HCT116 (cell line): ENCODE data around the gene LZTS3. TPM values are rescaled to one million over a fixed set of nuclear protein-coding genes. Genes with fewer than 3 reads are reported as not detected.

Source experiments
- ATAC-seq: fragments of 200-7000 bp; cut with Tn5 transposase; 2 replicates; pipeline ENCODE4 v1.9.1; 2020; ENCODE audit warnings: mild to moderate bottlenecking, moderate library complexity
- BruUV-seq: library from RNA; stranded (reverse); fragments of 400-500 nt; replicated peaks from 2 replicates; lab custom pipeline; 2021; lab: Mats Ljungman, UMichigan
- CTCF ChIA-PET: fragments of 300-600 bp; sonication (Branson Sonifier 250); formaldehyde crosslinking; loops from one replicate; lab custom pipeline; 2021; ENCODE audit warnings: antibody characterized with exemption; lab: Charles Lee
- POLR2A ChIA-PET: fragments of 300-600, 350-600 bp; sonication (Branson Sonifier 250); formaldehyde crosslinking; loops from one replicate; lab custom pipeline; 2021; ENCODE audit warnings: antibody characterized with exemption; lab: Charles Lee
- RAD21 ChIA-PET, 2 experiments: fragments of 300-600 bp; sonication (Branson Sonifier 250); formaldehyde crosslinking; loops; one replicate each; lab custom pipeline; 2023; ENCODE audit warnings: low total read pairs in 2 of 2; ENCODE audit not compliant: uncharacterized antibody in 2 of 2, unreplicated experiment in 2 of 2, low non-redundant PET in 1 of 2; lab: Charles Lee
- DNase-seq: peaks from one replicate; pipeline ENCODE4 v3.0.0-alpha.2; 2010; ENCODE audit warnings: low read depth, low spot score
- H2AFZ ChIP-seq: fragments of 200-600 bp; shearing (Covaris generic), sonication (generic); 2 replicates; pipeline ENCODE4 v1.6.1; 2017; ENCODE audit warnings: low read depth, mixed run types, mixed read lengths, antibody characterized with exemption, low read length; ENCODE audit not compliant: poor library complexity, severe bottlenecking
- H3K27ac ChIP-seq: 2 replicates; pipeline ENCODE4 v1.5.1; 2012; ENCODE audit warnings: low read depth, low read length
- H3K27me3 ChIP-seq: fragments of 200-600 bp; sonication (generic); 2 replicates; pipeline ENCODE4 v1.6.1; 2016; ENCODE audit warnings: mixed run types, low read length, mixed read lengths; ENCODE audit not compliant: insufficient read depth
- H3K36me3 ChIP-seq, 2 experiments: fragments of 200-500 bp in 1 of 2; fragments of 200-600 bp in 1 of 2; sonication (Bioruptor generic) in 1 of 2; sonication (generic) in 1 of 2; 2 replicates each; pipeline versions ENCODE4 v1.5.1 to v1.6.1; 2014 to 2016; ENCODE audit warnings: low read length in 2 of 2, inconsistent platforms in 1 of 2, mixed read lengths in 1 of 2, mixed run types in 1 of 2; ENCODE audit not compliant: insufficient read depth in 2 of 2, control insufficient read depth in 1 of 2
- H3K4me1 ChIP-seq, 2 experiments: fragments of 200-600 bp in 1 of 2; sonication (generic) in 1 of 2; 2 replicates each; pipeline versions ENCODE4 v1.5.1 to v1.6.1; 2012 to 2017; ENCODE audit warnings: low read length in 2 of 2, inconsistent platforms in 1 of 2, mild to moderate bottlenecking in 1 of 2, mixed read lengths in 1 of 2, mixed run types in 1 of 2, moderate library complexity in 1 of 2; ENCODE audit not compliant: insufficient read depth in 2 of 2, control insufficient read depth in 1 of 2
- H3K4me2 ChIP-seq: fragments of 200-600 bp; sonication (generic); 2 replicates; pipeline ENCODE4 v1.6.1; 2017; ENCODE audit warnings: mixed run types, low read length, mixed read lengths
- H3K4me3 ChIP-seq, 2 experiments: fragments of 200-600 bp in 1 of 2; sonication (generic) in 1 of 2; replicated peaks in 1 of 2; 2 replicates each; pipeline ENCODE4 v1.5.1; 2011 to 2016; ENCODE audit warnings: low read length in 2 of 2, control low read depth in 1 of 2, low read depth in 1 of 2, mild to moderate bottlenecking in 1 of 2, mixed read lengths in 1 of 2, mixed run types in 1 of 2
- H3K79me2 ChIP-seq: fragments of 200-600 bp; sonication (generic); 2 replicates; pipeline ENCODE4 v1.6.1; 2017; ENCODE audit warnings: mild to moderate bottlenecking, mixed run types, low read length, moderate library complexity, mixed read lengths; ENCODE audit not compliant: insufficient read depth
- H3K9ac ChIP-seq: fragments of 200-600 bp; sonication (generic); 2 replicates; pipeline ENCODE4 v1.6.1; 2016; ENCODE audit warnings: low read length, mixed read lengths
- H3K9me2 ChIP-seq: fragments of 200-600 bp; sonication (generic), shearing (Covaris generic); 2 replicates; pipeline ENCODE4 v1.6.1; 2017; ENCODE audit warnings: mixed run types, mild to moderate bottlenecking, moderate library complexity; ENCODE audit not compliant: insufficient read depth
- H3K9me3 ChIP-seq, 2 experiments: fragments of 200-500 bp in 1 of 2; fragments of 200-600 bp in 1 of 2; sonication (Bioruptor generic) in 1 of 2; sonication (generic) in 1 of 2; 2 replicates each; pipeline ENCODE4 v1.6.1; 2014 to 2017; ENCODE audit warnings: low read length in 2 of 2, mixed read lengths in 2 of 2, inconsistent platforms in 1 of 2, low read depth in 1 of 2, mild to moderate bottlenecking in 1 of 2, mixed run types in 1 of 2, moderate library complexity in 1 of 2; ENCODE audit not compliant: control insufficient read depth in 1 of 2, insufficient read depth in 1 of 2
- H4K20me1 ChIP-seq: fragments of 200-600 bp; sonication (generic), shearing (Covaris generic); 2 replicates; pipeline ENCODE4 v1.6.1; 2017; ENCODE audit warnings: mixed run types, mild to moderate bottlenecking, moderate library complexity; ENCODE audit not compliant: insufficient read depth
- CTCF ChIP-seq, 3 experiments: fragments of 200-600 bp in 1 of 3; sonication (generic) in 1 of 3; IDR thresholded peaks in 2 of 3; conservative IDR thresholded peaks in 1 of 3; 2 replicates each; pipeline ENCODE4 v1.5.1; 2012 to 2017; ENCODE audit warnings: low read depth in 2 of 3, low read length in 2 of 3, antibody characterized with exemption in 1 of 3, borderline replicate concordance in 1 of 3, control low read depth in 1 of 3, mild to moderate bottlenecking in 1 of 3, mixed read lengths in 1 of 3, mixed run types in 1 of 3, moderate library complexity in 1 of 3; ENCODE audit not compliant: insufficient read depth in 1 of 3
- EZH2phosphoT487 ChIP-seq: fragments of 200-600 bp; IDR thresholded peaks from 2 replicates; pipeline ENCODE4 v1.6.1; 2018; ENCODE audit warnings: antibody characterized with exemption, borderline replicate concordance
- FOSL1 ChIP-seq: IDR thresholded peaks from 2 replicates; pipeline ENCODE4 v1.6.1; 2012; ENCODE audit warnings: low read depth
- JUND ChIP-seq: IDR thresholded peaks from 2 replicates; pipeline ENCODE4 v1.6.1; 2012
- MAX ChIP-seq: IDR thresholded peaks from 2 replicates; pipeline ENCODE4 v1.6.1; 2012
- ZBTB33 ChIP-seq: IDR thresholded peaks from 2 replicates; pipeline ENCODE4 v1.6.1; 2011; ENCODE audit warnings: mild to moderate bottlenecking, low read length, moderate library complexity; ENCODE audit not compliant: insufficient replicate concordance; ENCODE audit errors: extremely low read depth
- intact Hi-C: fragments of 100-400 bp; cut with micrococcal nuclease; formaldehyde crosslinking; loops from 2 replicates; pipeline ENCODE4 v1.10.0; 2022
- total RNA-seq: library from RNA; stranded (reverse); gene quantifications from one replicate; pipeline ENCODE4 v1.2.1, GENCODE V29; 2021; ENCODE audit not compliant: unreplicated experiment

Gene LZTS3
- total RNA-seq, 1 experiment from 2014 or later, result 5.2 TPM

- Histone ChIP-seq H4K20me1 (no peaks in the 10 kb centered on the region), H3K4me2 (no peak overlapping the region), H3K9me2 (no peaks in the 10 kb centered on the region), H2AFZ (no peak overlapping the region), H3K4me1 (no peaks in the 10 kb centered on the region), H3K9me3 (no peaks in the 10 kb centered on the region), H3K27me3 (no peaks in the 10 kb centered on the region), H3K79me2 (no peaks in the 10 kb centered on the region), H3K27ac (no peak overlapping the region), H3K9ac (no peak overlapping the region), H3K36me3 (peaks cover 38 to 47% of the 10 kb centered on the region in 2 experiments; a peak in 3 of 4 replicates), H3K4me3 (no peak overlapping the region)
- RAD21 ChIA-PET, result no interaction called here
- ATAC-seq, result no peak
- CTCF ChIA-PET, result no interaction called here
- TF ChIP-seq EZH2phosphoT487 (no peak), JUND (no peak), CTCF (IDR thresholded peaks at IDR 0.05 in 2 of 3, conservative IDR thresholded peaks at IDR 0.05 in 1 of 3; ENCODE audit: borderline replicate concordance in 1 of 3, insufficient read depth in 1 of 3, low read depth in 2 of 3, low read length in 2 of 3) (no peak), ZBTB33 (no peak), FOSL1 (no peak), MAX (no peak)
- intact Hi-C loops, result no loop called here
- POLR2A ChIA-PET, result no interaction called here
- BruUV-seq, result no TSS peak
- no peak for DNase-seq
These were observed 22.4 kb upstream of the LZTS3 start for GRCh38 chr20:3195590-3196237.
